HG03135 (cell line): ENCODE measurements around the gene LSM14A.
A peak's percentile ranks its signal among the peaks of the same experiment; 100 is the strongest.
"Not testable (repeated sequence)": the region's sequence is repeated elsewhere in the genome, so short reads cannot be mapped to it uniquely, and the experiment has no call there.

ENCODE experiments used
- ATAC-seq: cut with Tn5 transposase; IDR thresholded peaks from one replicate; pipeline ENCODE4 v1.9.1; 2021; ENCODE audit warnings: mild to moderate bottlenecking, moderate library complexity; ENCODE audit not compliant: unreplicated experiment

Gene LSM14A

GRCh38 chr19:34158966-34159365, 13.3 kb upstream of the LSM14A start:
- ATAC-seq = not testable (repeated sequence)

GRCh38 chr19:34159541-34159940, 12.8 kb upstream of the LSM14A start:
- ATAC-seq = not testable (repeated sequence)

GRCh38 chr19:34161902-34162301, 10.4 kb upstream of the LSM14A start:
- ATAC-seq = not testable (repeated sequence)

- ATAC-seq = no peak
These were observed 7.0 kb upstream of the LSM14A start for GRCh38 chr19:34165295-34165738.

GRCh38 chr19:34169475-34170199, 2.7 kb upstream of the LSM14A start:
- ATAC-seq = not testable (repeated sequence)

GRCh38 chr19:34171539-34171876, 796 bp upstream of the LSM14A start:
- ATAC-seq = peak; percentile 15

- peak; percentile 31 for ATAC-seq
These were observed 423 bp downstream of the LSM14A start for GRCh38 chr19:34172661-34173192.

GRCh38 chr19:34173193-34173956, 1.1 kb downstream of the LSM14A start:
- no peak for ATAC-seq

GRCh38 chr19:34175173-34175572, 2.9 kb downstream of the LSM14A start:
- ATAC-seq = not testable (repeated sequence)

GRCh38 chr19:34176581-34176980, 4.3 kb downstream of the LSM14A start:
- no peak for ATAC-seq

- ATAC-seq = no peak
These were observed 5.9 kb downstream of the LSM14A start for GRCh38 chr19:34178274-34178610.

GRCh38 chr19:34179066-34179465, 6.8 kb downstream of the LSM14A start:
- ATAC-seq = no peak

- ATAC-seq = no peak
These were observed 8.0 kb downstream of the LSM14A start for GRCh38 chr19:34180273-34180672.

- ATAC-seq = no peak
These were observed 8.4 kb downstream of the LSM14A start for GRCh38 chr19:34180709-34181108.

- ATAC-seq = no peak
These were observed 9.0 kb downstream of the LSM14A start for GRCh38 chr19:34181111-34181864.

- no peak for ATAC-seq
These were observed 9.8 kb downstream of the LSM14A start for GRCh38 chr19:34182125-34182524.

GRCh38 chr19:34184880-34185491, 12.7 kb downstream of the LSM14A start:
- no peak for ATAC-seq

GRCh38 chr19:34186205-34186604, 13.9 kb downstream of the LSM14A start:
- ATAC-seq = no peak

GRCh38 chr19:34187011-34187410, 14.7 kb downstream of the LSM14A start:
- ATAC-seq = no peak

GRCh38 chr19:34188408-34188807, 16.1 kb downstream of the LSM14A start:
- no peak for ATAC-seq
